ENCODE measurements around the gene ALK.

GRCh38 chr2:29879456-29879855 is 41.9 kb downstream of the ALK start:
- TF ChIP-seq EZH2 (IDR thresholded peaks at IDR 0.05; ENCODE audit: low read length, missing control alignments): no peak
- TF ChIP-seq, protein P1, sequence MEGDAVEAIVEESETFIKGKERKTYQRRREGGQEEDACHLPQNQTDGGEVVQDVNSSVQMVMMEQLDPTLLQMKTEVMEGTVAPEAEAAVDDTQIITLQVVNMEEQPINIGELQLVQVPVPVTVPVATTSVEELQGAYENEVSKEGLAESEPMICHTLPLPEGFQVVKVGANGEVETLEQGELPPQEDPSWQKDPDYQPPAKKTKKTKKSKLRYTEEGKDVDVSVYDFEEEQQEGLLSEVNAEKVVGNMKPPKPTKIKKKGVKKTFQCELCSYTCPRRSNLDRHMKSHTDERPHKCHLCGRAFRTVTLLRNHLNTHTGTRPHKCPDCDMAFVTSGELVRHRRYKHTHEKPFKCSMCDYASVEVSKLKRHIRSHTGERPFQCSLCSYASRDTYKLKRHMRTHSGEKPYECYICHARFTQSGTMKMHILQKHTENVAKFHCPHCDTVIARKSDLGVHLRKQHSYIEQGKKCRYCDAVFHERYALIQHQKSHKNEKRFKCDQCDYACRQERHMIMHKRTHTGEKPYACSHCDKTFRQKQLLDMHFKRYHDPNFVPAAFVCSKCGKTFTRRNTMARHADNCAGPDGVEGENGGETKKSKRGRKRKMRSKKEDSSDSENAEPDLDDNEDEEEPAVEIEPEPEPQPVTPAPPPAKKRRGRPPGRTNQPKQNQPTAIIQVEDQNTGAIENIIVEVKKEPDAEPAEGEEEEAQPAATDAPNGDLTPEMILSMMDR (conservative IDR thresholded peaks at IDR 0.05 in 1 of 2, IDR thresholded peaks at IDR 0.05 in 1 of 2; ENCODE audit: low read depth in 1 of 2, low read length in 2 of 2): no peak
